GM19324 (cell line): ENCODE data around the gene NPDC1.

ENCODE experiments used
- ATAC-seq: cut with Tn5 transposase; IDR thresholded peaks from one replicate; pipeline ENCODE4 v1.9.1; 2021; ENCODE audit warnings: mild to moderate bottlenecking, moderate library complexity; ENCODE audit not compliant: unreplicated experiment, low FRiP score

Gene NPDC1

DNA sequence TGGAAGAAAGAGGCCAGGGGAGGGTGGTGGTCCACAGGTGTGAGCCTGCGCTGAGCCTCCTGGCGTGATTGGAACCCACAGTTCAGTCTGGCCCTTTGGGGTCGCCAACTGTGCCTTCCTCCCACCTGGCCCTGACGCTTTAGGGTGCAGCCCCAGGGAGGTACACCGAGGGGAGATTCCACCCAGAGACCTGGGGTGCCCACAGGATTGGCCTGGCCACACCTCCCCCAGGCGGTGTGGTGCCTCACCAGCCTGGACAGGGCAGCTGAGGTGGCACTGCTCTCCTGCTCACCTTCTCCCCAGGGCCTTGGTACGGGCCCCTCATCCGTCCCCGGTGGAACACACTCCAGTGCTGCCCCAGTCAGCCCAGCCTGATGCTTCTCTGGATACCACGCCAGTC is 48.6 kb downstream of the NPDC1 start:
- ATAC-seq, result no peak

- ATAC-seq, result no peak
These were observed 49.4 kb downstream of the NPDC1 start, which contains the start of gene CLIC3 for GRCh38 chr9:136996361-136997292. CLIC3 (minus strand) TSS chr9:136996568; CDS start chr9:136996543, 25 bp downstream.

DNA sequence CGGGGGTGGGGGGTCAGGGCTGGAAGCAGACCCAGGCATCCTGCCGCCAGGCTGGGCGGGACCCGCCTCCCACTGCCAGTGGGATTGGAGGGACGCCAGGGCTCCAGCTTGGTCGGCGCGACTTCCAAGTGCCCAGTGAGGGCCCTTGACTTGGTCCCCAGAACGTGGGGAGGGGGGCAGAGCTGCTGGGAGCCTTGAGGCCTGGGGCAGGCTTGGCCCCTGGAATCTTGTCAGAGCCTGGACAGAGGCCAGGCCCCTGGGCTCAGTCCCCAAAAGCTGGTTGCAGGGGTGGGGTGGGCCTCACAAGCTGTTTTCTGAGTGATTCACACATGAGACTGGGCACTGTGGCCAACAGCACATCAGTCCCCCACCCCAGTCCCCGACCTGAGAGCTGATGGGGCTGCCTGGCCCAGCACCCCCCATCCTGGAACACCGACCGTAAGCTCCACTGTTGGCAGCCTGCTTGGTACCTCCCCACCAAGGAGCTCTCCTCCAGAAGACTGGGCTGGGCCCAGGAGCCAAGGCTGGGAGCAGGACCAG is 50.1 kb downstream of the NPDC1 start:
- no peak for ATAC-seq

- no peak for ATAC-seq
These were observed 50.6 kb downstream of the NPDC1 start for GRCh38 chr9:136995362-136995761.

GRCh38 chr9:136994888-136995230 is 51.1 kb downstream of the NPDC1 start:
- ATAC-seq, result no peak

- ATAC-seq, result no peak
These were observed 51.6 kb downstream of the NPDC1 start for GRCh38 chr9:136994180-136994887.

DNA sequence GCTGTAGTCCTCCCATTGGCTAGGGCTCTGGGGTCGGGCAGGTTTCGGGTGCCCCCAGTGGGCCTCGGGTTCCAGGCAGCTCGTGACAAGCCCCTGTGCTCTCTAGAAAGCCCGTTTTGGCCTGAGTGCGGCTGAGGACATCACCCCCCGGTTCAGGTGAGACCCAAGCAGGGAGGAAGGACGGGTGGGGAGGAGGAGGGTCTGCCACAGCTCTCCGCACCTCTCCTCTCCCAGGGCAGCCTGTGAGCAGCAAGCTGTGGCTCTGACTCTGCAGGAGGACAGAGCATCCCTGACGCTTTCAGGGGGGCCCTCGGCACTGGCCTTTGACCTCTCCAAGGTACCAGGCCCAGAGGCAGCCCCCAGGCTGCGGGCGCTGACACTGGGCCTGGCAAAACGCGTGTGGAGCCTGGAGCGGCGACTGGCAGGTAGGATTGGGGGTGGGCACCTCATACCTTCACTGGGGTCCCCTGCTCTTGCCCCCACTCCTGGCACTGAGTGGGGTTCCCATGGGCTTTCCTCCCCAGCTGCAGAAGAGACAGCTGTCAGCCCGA is 53.1 kb downstream of the NPDC1 start:
- ATAC-seq, result no peak

GRCh38 chr9:136991993-136992818 is 53.8 kb downstream of the NPDC1 start, which contains the start of gene PAXX:
PAXX (plus strand) TSS chr9:136992422; CDS start chr9:136992444, 22 bp downstream.
- peak; percentile 86 for ATAC-seq

DNA sequence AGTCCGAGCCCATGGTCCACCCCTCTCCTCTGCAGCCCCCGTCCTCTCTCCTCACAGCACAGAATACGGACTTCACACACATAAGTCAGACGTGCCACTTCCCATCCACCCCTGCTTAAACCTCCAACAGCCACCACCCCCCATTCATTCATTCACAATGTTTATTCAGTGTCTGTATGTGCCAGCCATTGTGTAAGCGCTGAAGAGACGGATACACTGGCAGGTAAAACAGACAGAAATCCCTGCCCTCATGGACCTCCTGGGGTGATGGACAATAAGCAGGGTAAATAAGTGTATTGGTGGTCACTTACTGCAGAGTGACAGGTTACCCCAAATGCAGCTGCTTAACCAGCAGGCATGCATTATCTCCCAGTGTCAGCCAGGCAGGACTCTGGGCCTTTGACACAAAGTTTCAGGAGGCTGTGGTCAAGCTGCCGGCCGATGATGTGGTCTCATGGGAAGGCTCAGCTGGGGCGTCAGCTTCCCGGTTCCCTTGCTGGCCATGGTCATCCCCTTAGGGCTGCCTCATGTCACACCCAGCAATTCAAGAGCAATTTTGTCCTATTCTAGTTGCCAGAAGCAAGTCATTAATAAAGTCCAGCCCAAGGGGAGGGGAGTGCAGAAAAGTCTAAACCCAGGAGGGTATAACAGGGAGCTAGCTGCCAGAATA is 55.6 kb downstream of the NPDC1 start:
- ATAC-seq, result no peak
